ENCODE data around the gene TMEM106A. TPM values are rescaled to one million over a fixed set of nuclear protein-coding genes. Genes with fewer than 3 reads are reported as not detected.

The TMEM106A gene
- total and polyA plus RNA-seq, 9 of the 15 experiments (the other 6 are each of a cell fraction or from before 2014, with no cell fraction given), result 0.03 to 0.29 (median 0.15) TPM

DNA sequence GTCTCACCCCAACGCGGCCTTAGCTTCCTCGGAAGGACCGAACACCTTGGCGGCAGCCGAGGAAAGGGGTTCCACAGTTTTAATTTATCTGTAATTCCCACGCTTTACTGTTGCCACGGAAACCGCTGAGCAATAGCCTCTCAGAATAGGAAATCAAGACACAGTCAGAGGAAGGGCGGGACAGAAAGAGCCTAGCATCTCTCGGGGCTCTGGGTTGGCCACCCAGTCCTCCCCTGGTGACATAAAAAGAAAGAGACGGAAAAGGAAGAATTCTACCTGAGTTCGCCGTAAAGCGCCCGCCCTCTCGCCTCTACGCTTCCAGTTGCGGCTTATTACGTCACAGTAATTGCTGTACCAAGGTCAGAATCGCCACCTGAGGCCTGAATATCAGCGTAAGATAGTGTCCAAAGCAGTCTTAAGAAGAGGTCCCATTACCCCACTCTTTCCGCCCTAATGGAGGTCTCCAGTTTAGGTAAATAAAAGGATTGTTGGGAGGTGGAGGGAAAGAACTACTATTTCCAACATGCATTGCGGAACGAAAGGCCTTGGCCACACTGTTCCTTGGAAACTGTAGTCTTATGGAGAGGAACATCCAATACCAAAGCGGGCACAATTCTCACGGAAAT, 41.4 kb upstream of the TMEM106A start (continued):
- TF ChIP-seq, protein P1, sequence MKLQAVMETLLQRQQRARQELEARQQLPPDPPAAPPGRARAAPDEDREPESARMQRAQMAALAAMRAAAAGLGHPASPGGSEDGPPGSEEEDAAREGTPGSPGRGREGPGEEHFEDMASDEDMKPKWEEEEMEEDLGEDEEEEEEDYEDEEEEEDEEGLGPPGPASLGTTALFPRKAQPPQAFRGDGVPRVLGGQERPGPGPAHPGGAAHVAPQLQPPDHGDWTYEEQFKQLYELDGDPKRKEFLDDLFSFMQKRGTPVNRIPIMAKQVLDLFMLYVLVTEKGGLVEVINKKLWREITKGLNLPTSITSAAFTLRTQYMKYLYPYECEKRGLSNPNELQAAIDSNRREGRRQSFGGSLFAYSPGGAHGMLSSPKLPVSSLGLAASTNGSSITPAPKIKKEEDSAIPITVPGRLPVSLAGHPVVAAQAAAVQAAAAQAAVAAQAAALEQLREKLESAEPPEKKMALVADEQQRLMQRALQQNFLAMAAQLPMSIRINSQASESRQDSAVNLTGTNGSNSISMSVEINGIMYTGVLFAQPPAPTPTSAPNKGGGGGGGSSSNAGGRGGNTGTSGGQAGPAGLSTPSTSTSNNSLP (IDR thresholded peaks at IDR 0.05; ENCODE audit: borderline replicate concordance, low read depth, low read length), result 0 out of 2 replicates have a peak, but pooled peaks have one; percentile 37
- TF ChIP-seq NR2C2 (CRISPR knock-in tag; IDR thresholded peaks at IDR 0.05), result no peak
- TF ChIP-seq NR2C2 (tag; IDR thresholded peaks at IDR 0.05), result peak; percentile 95
- TF ChIP-seq SPI1 (IDR thresholded peaks at IDR 0.05; ENCODE audit: borderline replicate concordance, low read depth, low read length), result no peak; the same call in 1 of the 2 replicates
- TF ChIP-seq MEF2D (tag; conservative IDR thresholded peaks at IDR 0.05; ENCODE audit: low read depth), result no peak
- TF ChIP-seq EP400 (IDR thresholded peaks at IDR 0.05), result peak; percentile 73
- TF ChIP-seq WHSC1 (IDR thresholded peaks at IDR 0.05; ENCODE audit: low read length), result no peak
- 0 out of 2 replicates have a peak, but pooled peaks have one; percentile 12 for TF ChIP-seq SMARCE1 (IDR thresholded peaks at IDR 0.05)
- no peak for TF ChIP-seq SLC30A9 (CRISPR knock-in tag; IDR thresholded peaks at IDR 0.05)
- TF ChIP-seq CBX1 (IDR thresholded peaks at IDR 0.05; ENCODE audit: low read depth), result no peak
- peak; percentile 53 for TF ChIP-seq SP1 (CRISPR knock-in tag; IDR thresholded peaks at IDR 0.05)
- peak; percentile 86 for TF ChIP-seq MXI1 (IDR thresholded peaks at IDR 0.05; ENCODE audit: low read depth, low read length)
- TF ChIP-seq, protein P2, sequence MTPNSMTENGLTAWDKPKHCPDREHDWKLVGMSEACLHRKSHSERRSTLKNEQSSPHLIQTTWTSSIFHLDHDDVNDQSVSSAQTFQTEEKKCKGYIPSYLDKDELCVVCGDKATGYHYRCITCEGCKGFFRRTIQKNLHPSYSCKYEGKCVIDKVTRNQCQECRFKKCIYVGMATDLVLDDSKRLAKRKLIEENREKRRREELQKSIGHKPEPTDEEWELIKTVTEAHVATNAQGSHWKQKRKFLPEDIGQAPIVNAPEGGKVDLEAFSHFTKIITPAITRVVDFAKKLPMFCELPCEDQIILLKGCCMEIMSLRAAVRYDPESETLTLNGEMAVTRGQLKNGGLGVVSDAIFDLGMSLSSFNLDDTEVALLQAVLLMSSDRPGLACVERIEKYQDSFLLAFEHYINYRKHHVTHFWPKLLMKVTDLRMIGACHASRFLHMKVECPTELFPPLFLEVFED (CRISPR knock-in tag; conservative IDR thresholded peaks at IDR 0.05), result no peak
- peak; percentile 60 for TF ChIP-seq HDAC3 (IDR thresholded peaks at IDR 0.05; ENCODE audit: borderline replicate concordance, partially characterized antibody)
- TF ChIP-seq MAFK (IDR thresholded peaks at IDR 0.05; ENCODE audit: low read length), result peak; percentile 27; the same call in 1 of the 2 replicates
- TF ChIP-seq NR3C1 (CRISPR knock-in tag; IDR thresholded peaks at IDR 0.05), result no peak
- TF ChIP-seq POLR2H (tag; IDR thresholded peaks at IDR 0.05; ENCODE audit: low read depth), result no peak; the same call in 1 of the 2 replicates
- TF ChIP-seq MCM3 (IDR thresholded peaks at IDR 0.05), result no peak
- TF ChIP-seq NCOA1 (IDR thresholded peaks at IDR 0.05; ENCODE audit: low read depth), result peak; percentile 57
- peak; percentile 40; the same call in 1 of the 2 replicates for TF ChIP-seq ZEB2 (IDR thresholded peaks at IDR 0.05)
- TF ChIP-seq ZNF77 (CRISPR knock-in tag; IDR thresholded peaks at IDR 0.05), result no peak
- TF ChIP-seq, protein P3, sequence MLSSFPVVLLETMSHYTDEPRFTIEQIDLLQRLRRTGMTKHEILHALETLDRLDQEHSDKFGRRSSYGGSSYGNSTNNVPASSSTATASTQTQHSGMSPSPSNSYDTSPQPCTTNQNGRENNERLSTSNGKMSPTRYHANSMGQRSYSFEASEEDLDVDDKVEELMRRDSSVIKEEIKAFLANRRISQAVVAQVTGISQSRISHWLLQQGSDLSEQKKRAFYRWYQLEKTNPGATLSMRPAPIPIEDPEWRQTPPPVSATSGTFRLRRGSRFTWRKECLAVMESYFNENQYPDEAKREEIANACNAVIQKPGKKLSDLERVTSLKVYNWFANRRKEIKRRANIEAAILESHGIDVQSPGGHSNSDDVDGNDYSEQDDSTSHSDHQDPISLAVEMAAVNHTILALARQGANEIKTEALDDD (IDR thresholded peaks at IDR 0.05), result no peak

Data from K562 (cell line).